Measurements from ENCODE around the gene SLC43A2. TPM values are rescaled to one million over a fixed set of nuclear protein-coding genes. Genes with fewer than 3 reads are reported as not detected.
A peak's percentile ranks its signal among the peaks of the same experiment; 100 is the strongest.

SLC43A2 gene
- polyA plus RNA-seq, 2 of the 4 experiments (the other 2 are of a cell fraction) = 3.5 to 7.0 TPM

- TF ChIP-seq PBX3 (IDR thresholded peaks at IDR 0.05) (peak; percentile 94), MYC (IDR thresholded peaks at IDR 0.05; ENCODE audit: borderline replicate concordance, low read length) (no peak), HOXB5 (CRISPR knock-in tag; IDR thresholded peaks at IDR 0.05) (no peak), SMC3 (IDR thresholded peaks at IDR 0.05) (no peak)
Observed at GRCh38 chr17:1590029-1590746, 38.4 kb downstream of the SLC43A2 start (continued).

GRCh38 chr17:1588821-1589585 is 39.6 kb downstream of the SLC43A2 start:
- H3K4me3 ChIP-seq = no peak overlapping the region
- ChIA-PET CTCF (interaction anchor here (0.6 to 8.5 kb wide), 12 partner anchors 9 to 465 kb away, joined by 3 to 82 read pairs (median 6); partner anchors contain the start of genes RILP, SCARF1 and SLC43A2), POLR2A (interaction anchor here (0.7 to 1.7 kb wide), 3 partner anchors 40 to 127 kb away, joined by 3 to 13 read pairs (median 3); partner anchors contain the start of gene SLC43A2)
- FAIRE-seq (no peak), DNase-seq (ENCODE audit: low read depth in 1 of 2, low spot score in 1 of 2) (no peak), ATAC-seq (no peak)
- H3K9me3 ChIP-seq = no peaks in the 10 kb centered on the region
- TF ChIP-seq TFCP2L1 (CRISPR knock-in tag; IDR thresholded peaks at IDR 0.05) = no peak
- TF ChIP-seq JUNB (IDR thresholded peaks at IDR 0.05) = no peak
- TF ChIP-seq MAZ (IDR thresholded peaks at IDR 0.05; ENCODE audit: borderline replicate concordance, low read depth, low read length) = no peak
- TF ChIP-seq MAFK (IDR thresholded peaks at IDR 0.05; ENCODE audit: partially characterized antibody) = peak; percentile 99
- peaks cover 42% of the 10 kb centered on the region for H3K4me1 ChIP-seq
- 92% methylated on average over 33 of the region's 33 CpGs for WGBS (ENCODE audit: missing lambda C conversion rate)
- peak overlapping the region; percentile 76 to 84; a peak in 5 of 6 replicates for H3K27ac ChIP-seq
- H3K4me2 ChIP-seq = peak overlapping the region; percentile 90

- no peak for TF ChIP-seq RNF2 (IDR thresholded peaks at IDR 0.05; ENCODE audit: borderline replicate concordance, low read depth)
- TF ChIP-seq CEBPB (IDR thresholded peaks at IDR 0.05) = no peak
- TF ChIP-seq NPAS2 (CRISPR knock-in tag; IDR thresholded peaks at IDR 0.05; ENCODE audit: borderline replicate concordance) = no peak
- no peak for TF ChIP-seq JUN (IDR thresholded peaks at IDR 0.05)
- no peak for TF ChIP-seq EHF (CRISPR knock-in tag; IDR thresholded peaks at IDR 0.05)
- no peak for TF ChIP-seq HOXA7 (CRISPR knock-in tag; IDR thresholded peaks at IDR 0.05)
- TF ChIP-seq CBX8 (IDR thresholded peaks at IDR 0.05) = no peak
- TF ChIP-seq NFE2L2 (conservative IDR thresholded peaks at IDR 0.05; ENCODE audit: low read length) = no peak
- DNase-seq (ENCODE audit: low read depth in 1 of 2, low spot score in 1 of 2) = no peak
- POLR2A ChIA-PET = no interaction called here
- CTCF ChIA-PET = interaction anchor here (1.0 to 8.5 kb wide), 5 partner anchors 10 to 137 kb away, joined by 3 to 82 read pairs (median 9); partner anchors contain the start of gene SCARF1
- ATAC-seq = no peak
- 89% methylated on average over 14 of the region's 14 CpGs for WGBS (ENCODE audit: missing lambda C conversion rate)
- Histone ChIP-seq H3K4me2 (no peak overlapping the region), H3K27ac (no peak overlapping the region), H3K9me3 (no peaks in the 10 kb centered on the region), H3K4me1 (peaks cover 18% of the 10 kb centered on the region), H3K4me3 (no peak overlapping the region)
- FAIRE-seq = no peak
Observed at GRCh38 chr17:1584167-1584566, 44.5 kb downstream of the SLC43A2 start.

- 88% methylated on average over 6 of the region's 6 CpGs for WGBS (ENCODE audit: missing lambda C conversion rate)
- CTCF ChIA-PET = interaction anchor here (1.0 to 8.5 kb wide), 5 partner anchors 9 to 138 kb away, joined by 3 to 82 read pairs (median 9); partner anchors contain the start of gene SCARF1
- no peak overlapping the region for H3K4me2 ChIP-seq
- H3K27ac ChIP-seq = no peak overlapping the region
- no peaks in the 10 kb centered on the region for H3K9me3 ChIP-seq
- ATAC-seq (no peak), FAIRE-seq (no peak), DNase-seq (ENCODE audit: low read depth in 1 of 2, low spot score in 1 of 2) (no peak)
- H3K4me3 ChIP-seq = no peak overlapping the region
- peaks cover 15% of the 10 kb centered on the region for H3K4me1 ChIP-seq
- POLR2A ChIA-PET = no interaction called here
- TF ChIP-seq SREBF2 (IDR thresholded peaks at IDR 0.05) (no peak), ZNF302 (CRISPR knock-in tag; IDR thresholded peaks at IDR 0.05) (no peak), MAZ (IDR thresholded peaks at IDR 0.05; ENCODE audit: borderline replicate concordance, low read depth, low read length) (no peak), RARB (CRISPR knock-in tag; IDR thresholded peaks at IDR 0.05) (no peak), CBX2 (IDR thresholded peaks at IDR 0.05; ENCODE audit: borderline replicate concordance, low read depth) (no peak), FOXS1 (CRISPR knock-in tag; IDR thresholded peaks at IDR 0.05) (no peak), FOSB (CRISPR knock-in tag; IDR thresholded peaks at IDR 0.05) (no peak), USF2 (IDR thresholded peaks at IDR 0.05) (no peak), TP53 (CRISPR knock-in tag; IDR thresholded peaks at IDR 0.05) (no peak), CTCF (IDR thresholded peaks at IDR 0.05) (no peak), HES2 (IDR thresholded peaks at IDR 0.05) (no peak), GATA3 (IDR thresholded peaks at IDR 0.05; ENCODE audit: borderline replicate concordance) (no peak)
Observed at GRCh38 chr17:1583556-1583955, 45.1 kb downstream of the SLC43A2 start.
